Keratinocyte (primary cell): ENCODE data around the gene NRP1. TPM values are rescaled to one million over a fixed set of nuclear protein-coding genes. Genes with fewer than 3 reads are reported as not detected.
A peak's percentile ranks its signal among the peaks of the same experiment; 100 is the strongest.

Experiments used
- DNase-seq: peaks from one replicate; pipeline ENCODE4 v3.0.0-alpha.2; 2011; ENCODE audit warnings: low read depth, missing footprints, low spot score
- FAIRE-seq: peaks from 2 replicates; lab custom pipeline; 2011; peaks lifted over from hg19 to GRCh38; lab: Jason Lieb, UNC
- H2AFZ ChIP-seq: 2 replicates; pipeline ENCODE4 v1.6.0; 2012; ENCODE audit warnings: low read length, control low read depth, inconsistent platforms; ENCODE audit not compliant: control insufficient read depth
- H3K27ac ChIP-seq: 2 replicates; pipeline ENCODE4 v1.5.1; 2011; ENCODE audit warnings: low read length; ENCODE audit not compliant: control insufficient read depth, insufficient read depth
- H3K27me3 ChIP-seq: 3 replicates; pipeline ENCODE4 v1.6.0; 2011; ENCODE audit warnings: low read length; ENCODE audit not compliant: control insufficient read depth, insufficient read depth; ENCODE audit errors: extremely low read depth
- H3K36me3 ChIP-seq, 2 experiments: 2 replicates in 1 of 2; 3 replicates in 1 of 2; pipeline ENCODE4 v1.5.1; 2011; ENCODE audit warnings: low read length in 2 of 2, mild to moderate bottlenecking in 1 of 2; ENCODE audit not compliant: control insufficient read depth in 2 of 2, insufficient read depth in 2 of 2; ENCODE audit errors: extremely low read depth in 1 of 2
- H3K4me1 ChIP-seq: 3 replicates; pipeline ENCODE4 v1.5.1; 2011; ENCODE audit warnings: low read length; ENCODE audit not compliant: control insufficient read depth, insufficient read depth; ENCODE audit errors: extremely low read depth
- H3K4me2 ChIP-seq: 3 replicates; pipeline ENCODE4 v1.6.0; 2011; ENCODE audit warnings: low read depth, low read length; ENCODE audit not compliant: control insufficient read depth, insufficient read depth; ENCODE audit errors: extremely low read depth
- H3K4me3 ChIP-seq, 3 experiments: fragments of 200-600 bp in 1 of 3; sonication (generic) in 1 of 3; 2 replicates in 2 of 3; 3 replicates in 1 of 3; pipeline ENCODE4 v1.5.1; 2011 to 2016; ENCODE audit warnings: low read length in 3 of 3, mild to moderate bottlenecking in 3 of 3, control low read depth in 2 of 3, inconsistent platforms in 1 of 3, low read depth in 1 of 3, mixed read lengths in 1 of 3, mixed run types in 1 of 3, moderate library complexity in 1 of 3; ENCODE audit not compliant: control insufficient read depth in 2 of 3, insufficient read depth in 2 of 3; ENCODE audit errors: extremely low read depth in 1 of 3
- H3K79me2 ChIP-seq: 2 replicates; pipeline ENCODE4 v1.6.0; 2012; ENCODE audit warnings: low read length; ENCODE audit not compliant: control insufficient read depth, insufficient read depth
- H3K9ac ChIP-seq: 3 replicates; pipeline ENCODE4 v1.6.0; 2011; ENCODE audit warnings: low read length; ENCODE audit not compliant: control insufficient read depth, insufficient read depth; ENCODE audit errors: extremely low read depth
- H3K9me1 ChIP-seq: 3 replicates; pipeline ENCODE4 v1.6.0; 2011; ENCODE audit warnings: low read length; ENCODE audit not compliant: control insufficient read depth, insufficient read depth; ENCODE audit errors: extremely low read depth
- H3K9me3 ChIP-seq: 2 replicates; pipeline ENCODE4 v1.5.1; 2012; ENCODE audit warnings: low read depth, low read length; ENCODE audit not compliant: control insufficient read depth
- H4K20me1 ChIP-seq: 3 replicates; pipeline ENCODE4 v1.6.0; 2011; ENCODE audit warnings: low read length; ENCODE audit not compliant: control insufficient read depth, insufficient read depth; ENCODE audit errors: extremely low read depth
- CTCF ChIP-seq, 3 experiments: IDR thresholded peaks in 1 of 3; conservative IDR thresholded peaks in 1 of 3; optimal IDR thresholded peaks in 1 of 3; 2 replicates in 2 of 3; 3 replicates in 1 of 3; pipeline versions ENCODE3 to v1.5.1; 2011; ENCODE audit warnings: low read length in 3 of 3, mild to moderate bottlenecking in 3 of 3, moderate library complexity in 2 of 3, control low read depth in 1 of 3, inconsistent platforms in 1 of 3; ENCODE audit not compliant: insufficient read depth in 2 of 3; ENCODE audit errors: extremely low read depth in 1 of 3
- EZH2 ChIP-seq: IDR thresholded peaks from one replicate; pipeline ENCODE4 v1.6.1; 2012; ENCODE audit warnings: inconsistent platforms, mild to moderate bottlenecking, low read length, moderate library complexity
- dilution Hi-C: fragments of 300-500 bp; cut with MboI; formaldehyde crosslinking; loops from one replicate; pipeline ENCODE4 v1.7.0; 2020; ENCODE audit warnings: low sequenced_read_pairs; ENCODE audit not compliant: extremely low pct_ligation_motif_present
- polyA plus RNA-seq, 5 experiments: library from polyadenylated mRNA; depleted of rRNA in 3 of 5; stranded (reverse) in 3 of 5; stranded (forward) in 1 of 5; unstranded in 1 of 5; fragments of >200 nt; gene quantifications; 1 replicate in 1 of 5; 2 replicates in 3 of 5; 3 replicates in 1 of 5; pipeline versions ENCODE4 v1.2.1 to v1.2.3, GENCODE V29; 2011 to 2012; ENCODE audit warnings: missing spikeins in 2 of 5, low read depth in 1 of 5, low replicate concordance in 1 of 5

The NRP1 gene
- polyA plus RNA-seq, 1 donor (not counting 4 experiments of a cell fraction or from before 2014, with no cell fraction given) = 36.2 TPM

DNA sequence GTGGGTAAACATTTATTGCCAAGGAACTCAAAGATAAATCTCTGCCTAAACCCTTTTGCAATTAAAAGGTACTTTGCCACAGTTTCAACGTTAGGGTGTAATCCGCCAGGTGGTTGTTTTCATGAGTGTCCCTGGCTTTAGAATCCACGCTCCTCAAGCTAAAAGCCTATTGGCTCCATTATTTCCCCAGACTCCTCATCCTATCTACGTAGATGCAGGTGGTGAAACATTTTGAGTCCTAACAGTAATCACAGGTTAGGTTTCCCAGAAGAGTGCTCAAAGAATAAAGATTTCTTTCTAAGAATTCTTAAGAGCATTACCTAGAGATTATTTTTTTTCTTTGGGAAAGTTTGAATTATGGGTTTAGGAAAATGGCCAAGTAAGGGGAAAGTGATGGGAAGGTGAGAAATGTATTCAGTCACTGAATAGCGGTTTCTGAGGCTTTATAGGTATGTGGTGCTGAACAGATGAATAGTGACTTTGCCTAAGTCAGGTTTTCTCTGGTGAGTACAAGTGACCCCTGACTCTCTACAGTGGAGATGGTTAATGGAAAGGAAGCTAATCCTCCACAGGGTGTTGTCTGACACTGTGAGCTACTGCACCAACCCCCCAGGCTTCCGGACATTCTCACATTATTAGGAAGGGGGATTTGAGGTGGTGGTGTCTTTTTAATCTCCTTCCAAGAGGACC, 60.2 kb downstream of the NRP1 start:
- no peaks in the 10 kb centered on the region for H3K9me1 ChIP-seq
- no peaks in the 10 kb centered on the region for H4K20me1 ChIP-seq

GRCh38 chr10:33273295-33274002, 61.0 kb downstream of the NRP1 start:
- TF ChIP-seq EZH2 (no peak), CTCF (optimal IDR thresholded peaks at IDR 0.05 in 1 of 3, IDR thresholded peaks at IDR 0.05 in 1 of 3, conservative IDR thresholded peaks at IDR 0.05 in 1 of 3; ENCODE audit: extremely low read depth in 1 of 3, insufficient read depth in 2 of 3, low read length in 3 of 3) (peak; percentile 21 to 48 (median 36))
- dilution Hi-C loops = no loop called here
- FAIRE-seq = peak; percentile 97
- DNase-seq = no peak
- H2AFZ ChIP-seq = no peak overlapping the region
- no peaks in the 10 kb centered on the region for H3K9me3 ChIP-seq
- H3K36me3 ChIP-seq = peaks cover 3 to 11% of the 10 kb centered on the region in 2 experiments
- H3K9ac ChIP-seq = peak overlapping the region; percentile 63
- H3K4me3 ChIP-seq = peak overlapping the region in 2 of 3 experiments; percentile 2 to 9
- no peaks in the 10 kb centered on the region for H3K9me1 ChIP-seq
- no peaks in the 10 kb centered on the region for H3K27me3 ChIP-seq
- peak overlapping the region; percentile 75 for H3K4me2 ChIP-seq
- peaks cover 40% of the 10 kb centered on the region for H3K4me1 ChIP-seq
- peak overlapping the region; percentile 55 for H3K27ac ChIP-seq
- peaks cover 35% of the 10 kb centered on the region for H3K79me2 ChIP-seq
- no peaks in the 10 kb centered on the region for H4K20me1 ChIP-seq

More for the DNA sequence above, 60.2 kb downstream of the NRP1 start:
- H3K4me1 ChIP-seq = peaks cover 40% of the 10 kb centered on the region
- peaks cover 3 to 8% of the 10 kb centered on the region in 2 experiments for H3K36me3 ChIP-seq
- H2AFZ ChIP-seq = no peak overlapping the region
- peaks cover 38% of the 10 kb centered on the region for H3K79me2 ChIP-seq
- peak overlapping the region; percentile 55 for H3K27ac ChIP-seq
- FAIRE-seq (peak; percentile 70), DNase-seq (no peak)
- dilution Hi-C loops = no loop called here
- TF ChIP-seq CTCF (optimal IDR thresholded peaks at IDR 0.05 in 1 of 3, IDR thresholded peaks at IDR 0.05 in 1 of 3, conservative IDR thresholded peaks at IDR 0.05 in 1 of 3; ENCODE audit: extremely low read depth in 1 of 3, insufficient read depth in 2 of 3, low read length in 3 of 3) = no peak
- H3K9me3 ChIP-seq = no peaks in the 10 kb centered on the region
- peak overlapping the region; percentile 75 for H3K4me2 ChIP-seq
- no peaks in the 10 kb centered on the region for H3K27me3 ChIP-seq
- H3K9ac ChIP-seq = peak overlapping the region; percentile 63
- no peak overlapping the region for H3K4me3 ChIP-seq
